HG03060 (cell line): Measurements from ENCODE around the gene PRAF2.

Source experiments
- ATAC-seq: cut with Tn5 transposase; IDR thresholded peaks from one replicate; pipeline ENCODE4 v1.9.1; 2021; ENCODE audit warnings: low read depth, moderate number of reproducible peaks; ENCODE audit not compliant: unreplicated experiment

PRAF2 gene

GRCh38 chrX:49073601-49074575 lies at the start of gene PRAF2:
Gene PRAF2 (minus strand): TSS chrX:49074002. CDS start chrX:49073987, 15 bp downstream.
- no peak for ATAC-seq

GRCh38 chrX:49122499-49122898 lies 48.7 kb upstream of the PRAF2 start:
- ATAC-seq: no peak

- ATAC-seq: no peak
These were observed 46.3 kb upstream of the PRAF2 start for GRCh38 chrX:49120091-49120490.

GRCh38 chrX:49117581-49117980 lies 43.8 kb upstream of the PRAF2 start:
- no peak for ATAC-seq

- no peak for ATAC-seq
These were observed 42.9 kb upstream of the PRAF2 start for GRCh38 chrX:49116716-49117115.

- ATAC-seq: no peak
These were observed 42.3 kb upstream of the PRAF2 start for GRCh38 chrX:49116076-49116475.

GRCh38 chrX:49111791-49112190 lies 38.0 kb upstream of the PRAF2 start:
- no peak for ATAC-seq

- ATAC-seq: no peak
These were observed 36.6 kb upstream of the PRAF2 start for GRCh38 chrX:49110417-49110816.

GRCh38 chrX:49108641-49109040 lies 34.8 kb upstream of the PRAF2 start:
- no peak for ATAC-seq

GRCh38 chrX:49106930-49107329 lies 33.1 kb upstream of the PRAF2 start:
- no peak for ATAC-seq

- ATAC-seq: no peak
These were observed 32.5 kb upstream of the PRAF2 start for GRCh38 chrX:49106296-49106695.

GRCh38 chrX:49103637-49104036 lies 29.8 kb upstream of the PRAF2 start:
- ATAC-seq: no peak

- no peak for ATAC-seq
These were observed 28.4 kb upstream of the PRAF2 start for GRCh38 chrX:49102190-49102589.

- no peak for ATAC-seq
These were observed 27.8 kb upstream of the PRAF2 start for GRCh38 chrX:49101629-49101984.

- peak; percentile 94 for ATAC-seq
These were observed 27.2 kb upstream of the PRAF2 start for GRCh38 chrX:49100704-49101628.

GRCh38 chrX:49096419-49096818 lies 22.6 kb upstream of the PRAF2 start:
- no peak for ATAC-seq

- no peak for ATAC-seq
These were observed 15.8 kb upstream of the PRAF2 start for GRCh38 chrX:49089553-49089952.

- ATAC-seq: no peak
These were observed 8.6 kb upstream of the PRAF2 start for GRCh38 chrX:49082271-49082871.

GRCh38 chrX:49079489-49080428 lies 6.0 kb upstream of the PRAF2 start, which contains the start of gene WDR45:
Gene WDR45 (minus strand): TSS chrX:49079887. CDS start chrX:49078095, 1,792 bp downstream.
- no peak for ATAC-seq

GRCh38 chrX:49077941-49078340 lies 4.1 kb upstream of the PRAF2 start:
- ATAC-seq: no peak
